Body of pancreas (tissue), 4 donors: ENCODE results near the gene COL4A6.

ENCODE experiments used
- CTCF ChIP-seq, 7 experiments: fragments of 450-650 bp in 4 of 7; fragments of 200-600 bp in 3 of 7; sonication (generic) in 3 of 7; IDR thresholded peaks; one replicate each; pipeline ENCODE4 v1.5.1; 2016 to 2019; ENCODE audit warnings: antibody characterized with exemption in 7 of 7
- POLR2A ChIP-seq, 3 donors: fragments of 450-650 bp; IDR thresholded peaks; one replicate each; pipeline ENCODE4 v1.6.1; 2016; ENCODE audit warnings: antibody characterized with exemption in 3 of 3, mild to moderate bottlenecking in 2 of 3

- TF ChIP-seq CTCF (IDR thresholded peaks at IDR 0.05) (no peak), POLR2A (IDR thresholded peaks at IDR 0.05) (no peak)
Observed at GRCh38 chrX:108264376-108264775, 173.8 kb downstream of the COL4A6 start.
